Regular cardiac myocyte (primary cell): Measurements from ENCODE around the gene ERO1B. TPM values are rescaled to one million over a fixed set of nuclear protein-coding genes. Genes with fewer than 3 reads are reported as not detected.

Experiments
- total RNA-seq: library from RNA; depleted of rRNA; stranded (reverse); fragments of >200 nt; gene quantifications from 2 replicates; pipeline ENCODE4 v1.2.3, GENCODE V29; 2014

Gene ERO1B, protein sequence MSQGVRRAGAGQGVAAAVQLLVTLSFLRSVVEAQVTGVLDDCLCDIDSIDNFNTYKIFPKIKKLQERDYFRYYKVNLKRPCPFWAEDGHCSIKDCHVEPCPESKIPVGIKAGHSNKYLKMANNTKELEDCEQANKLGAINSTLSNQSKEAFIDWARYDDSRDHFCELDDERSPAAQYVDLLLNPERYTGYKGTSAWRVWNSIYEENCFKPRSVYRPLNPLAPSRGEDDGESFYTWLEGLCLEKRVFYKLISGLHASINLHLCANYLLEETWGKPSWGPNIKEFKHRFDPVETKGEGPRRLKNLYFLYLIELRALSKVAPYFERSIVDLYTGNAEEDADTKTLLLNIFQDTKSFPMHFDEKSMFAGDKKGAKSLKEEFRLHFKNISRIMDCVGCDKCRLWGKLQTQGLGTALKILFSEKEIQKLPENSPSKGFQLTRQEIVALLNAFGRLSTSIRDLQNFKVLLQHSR
- total RNA-seq: 3.1 and 3.3 TPM in 2 replicates

DNA sequence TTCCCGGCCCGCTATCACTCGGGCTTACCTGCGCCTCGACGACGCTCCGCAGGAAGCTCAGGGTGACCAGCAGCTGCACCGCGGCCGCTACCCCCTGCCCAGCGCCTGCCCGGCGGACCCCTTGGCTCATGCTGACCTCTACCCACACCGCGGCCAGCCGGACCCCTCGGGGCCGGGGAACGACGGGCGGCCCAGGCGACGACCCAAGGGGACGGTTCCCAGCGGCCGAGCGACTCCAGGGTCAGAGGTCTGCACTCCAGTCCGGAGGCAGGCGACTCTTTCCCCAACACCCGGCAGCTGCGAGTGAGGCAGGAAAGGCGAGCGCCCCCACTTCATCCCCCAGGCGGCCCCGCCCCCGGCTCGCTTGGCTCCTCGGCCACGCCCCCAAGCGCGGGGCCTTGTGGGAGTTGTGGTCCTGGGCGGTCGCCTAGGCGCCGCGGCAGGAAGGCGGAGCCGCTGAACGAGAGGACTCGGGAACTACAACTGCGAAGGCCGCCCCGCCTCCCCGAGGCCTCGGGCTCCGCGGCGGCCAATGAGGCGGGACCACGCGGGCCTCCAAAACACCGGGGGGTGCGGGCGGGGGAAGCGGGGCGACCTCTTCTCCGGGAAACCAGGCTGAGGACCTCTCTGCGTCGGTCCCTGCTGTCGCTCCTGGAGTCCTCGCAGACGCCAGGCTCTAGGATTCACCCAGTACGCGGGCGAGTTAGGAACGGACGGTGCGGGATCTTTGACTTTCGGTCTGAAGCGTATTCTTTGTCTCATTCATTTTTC is at the start of gene ERO1B:
ERO1B (minus strand) TSS at position 305 of the 771 bp plus-strand sequence; CDS start at position 130, 175 bp downstream.

Other genes starting within 250 kb of the ERO1B start
- gene NID1, start 216.9 kb downstream of the ERO1B start, total RNA-seq: 59.6 and 96.4 TPM in 2 replicates
- gene GPR137B, start 139.4 kb downstream of the ERO1B start, total RNA-seq: 6.5 and 20.3 TPM in 2 replicates
- under 0.01 and 0.19 TPM in 2 replicates for gene EDARADD, start 112.3 kb upstream of the ERO1B start, total RNA-seq
- 49.5 and 63.7 TPM in 2 replicates for gene LGALS8, start 242.0 kb upstream of the ERO1B start, total RNA-seq